ENCODE measurements around the gene SLC18A2.

- TF ChIP-seq CTCF (IDR thresholded peaks at IDR 0.05; ENCODE audit: low read depth, low read length) (no peak), EZH2phosphoT487 (IDR thresholded peaks at IDR 0.05; ENCODE audit: low read depth) (no peak)
These were observed 26.5 kb upstream of the SLC18A2 start for GRCh38 chr10:117214401-117214800.
